HG02870 (cell line): ENCODE results near the gene IL26.

ENCODE experiments used
- ATAC-seq: cut with Tn5 transposase; IDR thresholded peaks from one replicate; pipeline ENCODE4 v1.9.1; 2021; ENCODE audit warnings: mild to moderate bottlenecking, moderate library complexity; ENCODE audit not compliant: unreplicated experiment

IL26 gene, protein sequence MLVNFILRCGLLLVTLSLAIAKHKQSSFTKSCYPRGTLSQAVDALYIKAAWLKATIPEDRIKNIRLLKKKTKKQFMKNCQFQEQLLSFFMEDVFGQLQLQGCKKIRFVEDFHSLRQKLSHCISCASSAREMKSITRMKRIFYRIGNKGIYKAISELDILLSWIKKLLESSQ

DNA sequence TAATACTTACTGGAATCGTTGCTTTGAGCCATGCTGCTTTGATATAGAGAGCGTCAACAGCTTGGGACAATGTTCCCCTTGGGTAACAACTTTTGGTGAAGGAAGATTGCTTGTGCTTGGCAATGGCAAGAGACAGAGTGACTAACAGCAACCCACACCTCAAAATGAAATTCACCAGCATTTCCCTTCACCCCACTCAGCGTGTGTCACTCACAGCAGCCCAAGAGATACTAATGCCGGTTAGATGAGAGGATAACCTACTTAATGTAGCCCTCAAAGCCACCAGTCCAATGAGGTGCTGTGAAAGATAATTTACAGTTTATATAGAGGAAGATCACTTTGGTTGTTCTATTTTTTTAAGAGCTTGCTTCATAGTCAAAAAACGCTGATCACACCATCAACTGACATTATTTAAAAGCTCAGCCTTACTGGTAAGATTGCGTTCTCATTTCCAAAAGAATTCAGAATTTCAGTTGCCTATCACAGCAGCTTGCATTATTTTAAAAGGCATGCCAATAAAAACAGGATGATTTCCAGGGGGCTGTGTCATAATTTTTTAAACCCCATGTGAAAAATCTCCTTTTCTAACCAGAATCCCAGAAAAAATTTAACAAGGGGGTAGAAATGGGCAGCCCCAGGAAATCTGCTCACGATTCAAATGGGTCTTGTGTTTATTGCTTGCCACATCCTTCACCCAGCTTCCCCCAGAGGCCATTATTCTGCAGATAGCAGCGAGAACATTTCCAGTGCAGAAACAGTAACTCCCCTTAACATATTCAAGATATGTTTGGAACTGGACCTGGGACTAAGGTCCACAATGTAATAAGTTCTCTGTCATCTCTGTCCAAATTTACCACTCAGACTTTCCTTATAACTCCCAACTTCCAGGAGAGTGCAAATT, at the start of gene IL26:
TSS of gene IL26 (minus strand) at position 235 of the 901 bp plus-strand sequence. CDS start at position 181, 54 bp downstream.
- ATAC-seq = no peak

DNA sequence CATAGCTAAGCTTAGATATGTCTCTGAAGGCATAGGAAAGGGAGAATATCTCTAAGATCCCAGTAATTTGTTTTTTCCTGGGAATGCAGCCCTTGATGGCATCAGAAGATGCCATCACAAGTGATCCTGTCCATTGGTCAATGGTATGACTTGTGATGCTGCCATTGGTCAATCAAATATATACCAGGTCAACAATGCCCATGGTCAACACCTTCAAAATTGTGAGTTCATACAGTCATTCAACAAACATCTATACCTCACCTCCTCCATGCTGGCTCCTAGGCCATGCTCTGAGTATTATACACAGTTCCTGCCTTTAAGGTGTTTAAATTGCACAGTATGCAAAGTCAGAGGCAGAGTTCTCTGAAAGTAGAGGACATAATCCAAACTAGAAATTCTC, 47.1 kb upstream of the IL26 start:
- ATAC-seq = no peak

DNA sequence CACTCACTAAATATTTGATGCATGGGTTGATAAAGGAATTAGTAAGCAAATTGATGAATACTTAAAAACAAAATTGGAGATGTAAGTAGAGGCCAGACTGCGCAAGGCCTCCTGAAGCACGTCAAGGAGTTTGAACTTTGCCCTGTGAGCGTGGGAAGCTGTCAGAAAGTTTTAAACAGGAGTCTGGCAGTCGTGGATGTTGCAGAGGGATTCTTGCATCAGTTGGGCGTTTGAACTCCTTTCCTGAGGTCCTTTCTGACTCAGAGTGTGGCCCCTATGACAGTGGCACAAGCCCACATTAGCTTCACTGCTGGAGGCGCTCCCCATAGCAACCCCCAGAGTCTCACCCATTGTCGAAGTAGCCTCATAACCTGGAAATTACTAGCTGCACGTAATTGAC, 45.7 kb upstream of the IL26 start:
- no peak for ATAC-seq

DNA sequence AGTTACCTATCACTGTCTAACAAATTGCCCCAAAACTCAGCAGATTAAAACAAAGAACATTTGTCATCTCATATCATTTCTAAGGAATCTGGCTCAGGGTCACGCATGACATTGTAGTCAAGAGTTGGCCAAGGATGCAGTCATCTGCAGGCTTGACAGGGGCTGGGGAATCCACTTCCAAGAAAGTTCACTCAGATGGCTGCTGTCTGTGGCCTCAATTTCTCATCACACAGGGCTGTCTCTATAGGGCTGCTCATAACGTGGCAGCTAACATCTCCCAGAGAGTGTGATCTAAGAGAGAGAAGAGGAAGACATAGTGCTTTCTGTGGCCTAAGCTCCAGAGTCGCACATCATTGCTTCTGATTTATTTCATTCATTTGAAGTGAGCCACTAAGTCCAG, 44.7 kb upstream of the IL26 start:
- ATAC-seq = no peak

DNA sequence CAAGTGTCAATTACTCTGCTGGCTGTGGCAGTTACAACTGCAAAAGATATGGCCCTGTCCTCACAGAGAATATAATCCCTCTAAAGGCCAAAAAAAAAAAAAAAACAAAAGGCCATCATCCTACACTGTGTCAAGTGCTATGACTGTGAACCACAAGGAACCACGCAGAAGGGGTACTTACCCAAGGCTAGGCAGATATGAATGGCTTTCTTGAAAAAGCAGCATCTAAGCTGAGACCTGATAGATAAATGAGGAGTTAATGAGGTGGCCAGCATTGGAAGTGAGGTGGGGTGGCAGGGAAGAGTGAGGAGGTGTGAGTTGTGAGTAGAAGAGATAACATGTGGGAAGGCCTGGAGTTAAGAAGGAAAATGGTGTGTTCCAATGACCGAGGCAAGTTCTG, 44.2 kb upstream of the IL26 start:
- ATAC-seq = no peak

DNA sequence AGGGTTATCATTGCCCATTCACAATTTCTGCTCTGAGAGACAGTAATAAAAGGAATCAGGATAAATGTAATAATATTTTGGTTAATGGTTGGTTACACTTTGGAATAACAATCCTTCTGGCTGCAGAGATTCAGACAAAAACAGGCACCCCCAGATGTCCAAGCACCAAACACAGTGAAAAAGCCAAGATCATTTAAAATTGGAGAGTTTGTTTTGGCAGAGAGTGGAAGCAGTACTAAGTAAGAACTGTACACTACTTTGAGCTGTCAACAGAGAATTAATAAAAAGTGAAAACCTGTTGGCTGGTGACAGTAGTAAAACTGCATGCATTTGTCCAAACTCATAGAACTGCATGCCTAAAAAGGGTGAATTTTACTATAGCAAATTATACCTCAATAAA, 43.4 kb upstream of the IL26 start:
- no peak for ATAC-seq

DNA sequence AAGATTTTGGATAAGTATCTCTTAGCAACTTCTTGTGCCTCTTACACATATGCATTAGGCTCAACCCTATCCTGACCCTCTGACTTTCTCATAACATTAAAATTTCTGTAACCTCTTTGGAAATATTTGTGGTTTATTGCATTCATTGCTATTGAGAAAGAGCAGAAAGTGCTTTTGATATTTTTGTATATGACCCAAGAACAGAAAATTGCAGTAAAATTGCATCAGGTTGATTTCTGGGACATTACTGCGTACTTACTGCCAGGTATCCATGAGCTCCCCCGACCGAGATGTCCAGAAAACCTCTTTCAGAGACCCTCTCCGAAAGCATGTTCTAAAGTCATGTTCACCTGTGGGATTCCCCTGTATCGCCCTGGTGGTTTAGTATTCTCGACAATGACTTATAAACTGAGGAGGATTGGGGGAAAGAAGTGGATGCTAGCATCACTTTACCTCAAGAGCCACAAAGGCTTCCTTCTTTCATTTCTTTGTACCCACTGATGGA, 42.3 kb upstream of the IL26 start:
- ATAC-seq = no peak

DNA sequence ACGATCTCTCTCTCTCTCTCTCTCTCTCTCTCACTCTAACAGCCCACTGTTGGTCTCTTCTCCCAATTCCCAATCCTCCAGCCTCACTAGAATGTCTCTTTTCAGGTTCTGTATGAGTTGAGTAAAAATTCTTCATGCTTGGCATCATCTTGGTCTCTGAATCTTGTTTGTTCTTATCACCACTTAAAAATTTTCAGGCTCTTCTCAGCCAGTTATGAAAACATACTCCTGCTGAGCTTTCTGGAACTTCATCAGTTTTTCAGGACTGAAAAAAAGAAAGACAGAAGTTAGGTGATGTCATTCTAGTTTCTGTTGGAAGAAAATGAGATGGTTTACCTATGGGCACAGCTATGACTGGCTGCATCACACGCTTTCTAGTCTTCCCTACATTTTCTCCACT, 39.2 kb upstream of the IL26 start:
- ATAC-seq = no peak

DNA sequence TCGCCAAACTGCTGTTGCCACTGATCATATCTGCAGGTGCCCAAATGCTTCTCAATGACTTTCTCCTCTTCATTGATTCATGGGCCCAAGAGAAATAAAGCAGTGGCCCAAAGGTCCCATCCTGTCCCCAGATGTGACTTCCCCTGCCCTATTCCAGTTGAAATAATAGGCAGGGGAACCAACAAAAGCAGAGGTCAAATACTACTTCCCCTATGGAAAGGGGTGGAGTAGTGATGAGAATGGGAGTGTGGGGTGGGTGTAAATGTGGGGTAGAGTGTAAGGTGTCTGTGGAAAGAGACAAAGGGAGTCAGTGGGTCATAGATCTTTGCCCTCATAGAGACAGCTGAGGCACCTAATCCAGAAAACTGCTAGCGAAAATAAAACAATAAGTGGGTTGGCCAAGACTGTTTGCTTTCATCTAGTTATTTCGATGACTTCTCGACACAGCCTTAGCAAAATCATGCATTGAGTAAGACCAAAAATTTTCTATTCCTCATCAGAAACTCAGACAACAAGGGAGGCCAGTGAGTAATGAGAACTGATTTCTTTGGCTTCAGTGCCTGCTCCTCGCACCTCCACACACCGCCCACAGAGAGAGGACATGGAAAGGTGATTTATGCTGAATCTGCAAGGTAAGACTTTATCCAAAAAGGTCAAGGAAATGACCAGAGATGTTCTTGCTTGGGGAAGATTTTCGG, 38.7 kb upstream of the IL26 start:
- no peak for ATAC-seq

DNA sequence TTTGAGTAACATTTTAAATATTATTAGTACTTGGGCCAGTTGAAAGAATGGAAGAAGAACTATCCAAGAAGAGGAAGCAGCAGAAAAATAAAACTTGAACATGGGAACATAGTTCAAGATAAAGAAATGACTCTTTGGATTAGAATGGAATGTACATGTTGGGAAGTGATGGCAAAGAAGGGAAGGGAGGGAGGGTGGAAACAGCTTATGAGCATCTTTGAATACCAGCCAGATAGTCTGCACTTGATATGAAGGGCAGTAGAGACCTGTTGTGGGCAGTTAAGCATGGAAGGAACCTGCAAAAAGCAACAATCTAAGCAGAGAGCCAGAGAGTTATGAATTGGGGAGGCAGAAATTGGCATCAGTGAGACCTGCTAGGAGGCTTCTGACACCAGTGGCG, 37.8 kb upstream of the IL26 start:
- no peak for ATAC-seq

DNA sequence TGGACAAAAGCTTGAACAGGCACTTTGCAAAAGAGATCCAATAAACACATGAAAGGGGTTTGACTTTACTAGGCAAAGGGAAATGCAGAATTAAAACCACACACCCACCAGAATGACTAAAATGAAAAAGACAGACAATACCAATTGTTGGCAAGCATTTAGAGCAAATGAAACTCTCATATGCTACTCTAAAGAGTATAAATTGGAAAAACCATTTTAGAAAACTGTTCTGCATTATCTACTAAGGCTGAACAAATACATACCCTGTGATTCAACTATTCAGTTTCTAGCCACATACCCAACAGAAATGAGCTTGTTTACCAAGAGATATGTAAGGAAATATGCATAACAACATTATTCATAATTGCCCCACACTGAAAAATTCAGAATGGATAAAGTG, 36.3 kb upstream of the IL26 start:
- no peak for ATAC-seq

DNA sequence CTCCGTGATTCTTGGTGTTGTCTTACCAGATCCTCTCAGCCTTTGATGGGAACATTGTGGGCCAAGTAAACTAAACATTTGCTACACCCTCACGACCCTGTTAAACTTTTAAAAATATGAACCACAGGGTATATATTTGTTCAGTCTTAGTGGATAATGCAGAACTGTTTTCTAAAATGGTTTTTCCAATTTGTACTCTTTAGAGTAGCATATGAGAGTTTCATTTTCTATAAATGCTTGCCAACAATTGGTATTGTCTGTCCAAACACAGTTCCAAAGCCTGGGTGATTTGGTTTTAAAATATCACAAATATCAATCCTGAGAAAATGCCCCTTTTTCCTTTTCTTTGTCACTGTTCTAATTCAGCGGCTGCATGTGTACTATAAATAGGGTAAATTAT, 34.5 kb upstream of the IL26 start:
- no peak for ATAC-seq

DNA sequence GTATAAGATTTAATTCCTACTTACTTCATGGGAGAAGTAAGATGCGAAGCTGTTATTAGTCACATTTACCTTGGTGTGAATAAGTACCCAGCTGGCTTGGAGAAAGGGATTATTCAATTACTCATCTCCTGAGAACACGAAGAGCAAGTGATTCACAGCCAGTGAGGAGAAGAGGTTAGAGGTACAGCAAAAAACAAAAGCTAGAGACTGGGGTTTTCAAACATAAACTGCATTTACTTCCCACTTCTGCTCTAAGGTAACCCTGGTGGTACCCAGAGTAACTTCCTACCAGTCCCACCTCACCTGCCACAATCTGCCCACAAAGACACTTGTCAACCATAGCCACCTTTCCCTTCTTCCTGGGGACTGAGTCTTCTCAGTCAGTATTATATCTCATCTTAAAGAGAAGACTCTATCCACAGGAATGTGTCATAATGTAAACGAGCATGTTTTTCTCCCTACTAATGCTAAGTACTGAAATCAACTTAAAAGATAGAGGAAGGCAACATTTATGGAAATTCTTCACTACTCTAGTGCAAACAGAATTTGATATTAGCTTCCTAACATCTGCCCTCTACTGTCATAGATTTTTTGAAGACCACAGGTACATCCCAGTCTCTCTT, 33.8 kb upstream of the IL26 start:
- ATAC-seq = no peak

DNA sequence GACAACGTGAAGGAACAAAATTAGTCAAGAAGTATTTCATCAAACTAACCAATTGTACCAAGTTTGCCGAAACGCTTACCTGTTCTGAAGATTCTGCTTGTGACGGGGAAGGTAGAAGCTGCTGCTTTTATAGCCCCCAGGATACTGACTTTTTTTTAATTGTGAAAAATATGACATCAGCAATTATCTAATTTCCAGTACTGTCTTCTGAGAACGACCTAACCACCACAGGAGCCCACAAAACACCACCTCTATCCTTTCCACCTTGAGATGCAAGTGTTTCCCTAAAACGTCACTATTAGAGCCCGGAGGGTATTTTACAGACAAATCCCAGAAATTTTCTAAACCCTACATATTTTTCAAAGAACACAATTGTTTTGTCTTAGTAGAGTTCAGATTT, 27.9 kb upstream of the IL26 start, which contains the start of gene IL22:
TSS of gene IL22 (minus strand) at position 101 of the 400 bp plus-strand sequence. CDS start 156 bp downstream, outside the sequence.
- no peak for ATAC-seq

DNA sequence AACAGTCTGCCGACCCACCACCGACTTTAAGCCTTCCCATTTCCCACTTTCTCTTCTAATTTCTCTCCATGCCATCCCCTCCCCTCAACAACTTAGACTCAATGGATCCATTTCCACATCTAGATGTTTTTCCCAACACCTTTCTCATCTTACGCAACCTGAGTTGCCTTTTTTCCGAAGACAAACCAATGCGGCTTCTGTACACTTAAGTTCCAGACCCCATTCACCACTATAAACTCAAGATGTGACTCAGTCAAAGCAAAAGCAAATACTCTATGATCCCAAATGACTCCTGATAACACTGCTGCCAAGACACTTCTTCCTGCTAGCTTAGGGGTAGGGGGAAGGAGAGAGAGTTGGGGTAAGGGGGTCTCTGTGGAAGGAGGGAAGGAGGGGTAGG, 26.5 kb upstream of the IL26 start:
- no peak for ATAC-seq

DNA sequence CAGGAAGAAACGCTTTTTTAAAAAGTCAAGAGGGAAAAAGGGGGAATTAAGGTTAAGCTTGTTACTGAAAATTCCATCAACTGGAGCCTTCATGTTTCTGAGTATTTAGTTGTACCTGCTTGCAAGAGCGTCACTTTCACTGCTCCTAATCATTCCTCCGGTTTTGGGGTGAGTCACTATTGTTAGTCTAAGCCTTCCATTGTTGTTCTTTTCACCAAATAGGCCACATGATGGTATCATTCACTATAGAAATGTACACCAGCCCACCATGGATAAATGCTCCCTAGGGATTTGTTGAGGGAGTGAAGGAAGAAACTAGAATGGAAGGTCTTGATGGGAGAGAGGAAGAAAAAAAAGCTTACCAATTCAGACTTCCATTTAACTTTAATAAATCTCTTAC, 24.8 kb upstream of the IL26 start:
- no peak for ATAC-seq

DNA sequence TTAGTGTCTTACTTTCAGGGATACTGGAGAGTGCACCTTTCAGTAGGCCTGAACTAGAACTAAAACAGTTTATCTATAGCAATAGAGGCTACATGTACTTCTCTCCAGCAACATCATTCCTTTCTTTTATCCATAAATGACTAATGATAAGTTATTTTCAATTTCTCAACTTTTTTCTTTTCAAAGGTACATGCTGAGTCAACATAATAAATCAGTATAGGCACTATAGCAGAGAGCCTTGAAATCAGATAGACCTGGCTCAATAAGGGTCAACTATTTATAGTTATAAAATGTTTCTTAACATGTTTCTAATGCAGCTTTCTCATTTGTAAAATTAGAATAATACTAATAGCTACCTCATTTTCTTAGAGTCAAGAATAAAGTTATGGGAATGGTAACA, 22.2 kb upstream of the IL26 start:
- no peak for ATAC-seq

DNA sequence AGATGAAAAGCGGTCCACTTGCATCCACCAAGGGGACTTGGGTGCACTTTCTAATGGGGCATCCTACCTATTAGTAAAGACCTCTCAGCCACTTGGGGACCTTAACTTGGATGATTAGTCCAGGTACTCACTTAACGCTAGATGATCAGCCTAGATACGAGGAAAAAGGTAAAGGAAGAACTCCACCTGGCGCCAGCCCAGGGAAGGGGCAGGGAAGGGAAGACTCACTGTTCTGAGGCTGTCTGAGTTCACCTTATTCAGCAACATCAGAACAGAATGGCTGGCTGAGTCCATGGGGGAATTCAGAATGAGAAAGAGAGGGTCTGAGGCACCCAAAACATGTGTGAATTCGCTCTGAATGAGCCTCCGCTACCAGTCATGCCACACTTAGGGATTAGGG, 20.7 kb upstream of the IL26 start:
- ATAC-seq = no peak

DNA sequence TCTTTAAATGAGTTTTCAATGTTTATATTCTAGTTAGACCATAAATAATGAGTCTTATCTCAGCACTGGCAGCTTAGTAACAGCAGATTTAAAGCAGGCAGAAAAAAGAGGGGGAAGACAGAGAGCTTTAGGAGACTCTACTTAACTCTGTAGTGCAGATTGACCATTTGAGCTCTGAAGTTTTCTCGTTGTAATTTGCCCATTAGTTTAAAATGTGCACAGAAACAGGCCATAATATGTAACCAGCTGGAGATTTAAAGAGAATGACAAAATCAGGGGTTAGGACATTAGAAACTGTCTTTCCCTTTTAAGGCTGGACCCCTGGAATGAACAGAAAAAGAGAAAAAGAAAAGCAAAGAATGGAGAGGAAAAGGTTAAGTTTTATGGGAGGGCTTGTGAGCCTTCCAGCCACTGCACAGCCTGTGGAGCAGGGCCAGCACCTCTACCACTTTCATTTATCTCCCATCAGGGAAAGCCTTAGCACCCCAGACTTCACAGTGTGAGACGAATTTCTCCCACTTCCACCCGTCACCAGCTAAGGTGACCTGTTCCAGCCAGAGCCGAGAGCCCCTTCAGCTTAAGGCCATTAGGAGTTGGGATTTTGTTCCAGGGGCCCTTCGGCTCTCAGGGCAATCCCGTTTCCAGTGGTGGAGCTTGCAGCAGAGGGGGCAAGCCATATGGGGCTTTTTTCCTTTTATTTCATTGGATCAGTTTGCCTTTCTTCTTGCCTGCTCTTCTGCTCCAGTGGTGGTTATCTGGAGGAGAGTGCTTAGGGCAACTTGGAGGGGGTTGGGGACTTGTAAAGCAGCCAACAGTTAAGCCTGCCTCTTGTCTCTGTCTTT, 19.8 kb upstream of the IL26 start:
- ATAC-seq = no peak

DNA sequence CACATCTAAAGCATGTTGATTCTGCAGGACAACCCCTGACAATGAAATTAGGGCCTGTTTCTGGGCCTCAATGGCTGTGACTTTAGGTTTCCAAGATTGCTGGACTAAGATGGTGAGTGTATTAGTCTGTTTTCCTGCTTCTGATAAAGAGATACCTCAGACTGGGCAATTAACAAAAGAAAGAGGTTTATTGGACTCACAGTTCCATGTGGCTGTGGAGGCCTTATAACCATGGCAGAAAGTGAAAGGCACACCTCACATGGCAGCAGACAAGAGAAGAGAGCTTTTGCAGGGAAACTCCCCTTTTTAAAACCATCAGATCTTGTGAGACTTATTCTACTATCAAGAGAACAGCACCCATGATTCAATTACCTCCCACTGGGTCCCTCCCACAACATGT, 17.2 kb upstream of the IL26 start:
- ATAC-seq = no peak
